Rectal smooth muscle tissue (tissue), 1 donor: Measurements from ENCODE around the gene GPR183.

Source experiments
- H3K27ac ChIP-seq: one replicate; pipeline ENCODE4 v1.7.0; 2013; ENCODE audit warnings: low read depth, low read length, inconsistent platforms
- H3K27me3 ChIP-seq: one replicate; pipeline ENCODE4 v1.7.0; 2013; ENCODE audit warnings: low read length; ENCODE audit not compliant: control insufficient read depth, insufficient read depth
- H3K36me3 ChIP-seq: one replicate; pipeline ENCODE4 v1.7.0; 2013; ENCODE audit warnings: low read length; ENCODE audit not compliant: control insufficient read depth, insufficient read depth
- H3K4me1 ChIP-seq: one replicate; pipeline ENCODE4 v1.7.0; 2013; ENCODE audit warnings: low read length; ENCODE audit not compliant: control insufficient read depth, insufficient read depth
- H3K4me3 ChIP-seq: one replicate; pipeline ENCODE4 v1.7.0; 2013; ENCODE audit warnings: low read length
- H3K9ac ChIP-seq: one replicate; pipeline ENCODE4 v1.7.0; 2013; ENCODE audit warnings: low read length

GPR183 gene

GRCh38 chr13:99334221-99334620 lies 27.0 kb upstream of the GPR183 start:
- H3K36me3 ChIP-seq = peaks cover 3% of the 10 kb centered on the region
- no peaks in the 10 kb centered on the region for H3K27me3 ChIP-seq
- no peak overlapping the region for H3K27ac ChIP-seq
- H3K9ac ChIP-seq = no peak overlapping the region
- H3K4me1 ChIP-seq = no peaks in the 10 kb centered on the region
- no peak overlapping the region for H3K4me3 ChIP-seq

DNA sequence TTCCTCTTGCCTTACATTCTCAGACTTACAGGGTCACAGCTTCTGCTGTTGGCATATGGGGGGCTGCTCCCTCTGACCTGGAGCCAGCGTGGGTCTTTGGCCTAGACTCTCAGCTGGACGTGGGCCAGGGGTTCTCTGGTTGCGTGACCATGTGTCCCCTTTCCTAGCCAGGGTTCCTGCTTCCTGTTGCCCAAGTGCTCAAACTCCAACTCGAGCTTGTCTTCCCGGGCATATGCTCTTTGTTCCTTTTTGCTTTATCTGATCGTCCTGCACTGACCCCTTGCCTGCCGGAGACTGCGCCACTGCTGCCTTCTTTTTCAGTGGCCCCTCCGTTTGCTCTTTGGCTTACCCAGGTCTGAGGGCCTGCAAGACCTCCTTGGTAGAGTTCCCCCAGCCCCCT lies 25.3 kb upstream of the GPR183 start:
- H3K27me3 ChIP-seq = no peaks in the 10 kb centered on the region
- H3K36me3 ChIP-seq = peaks cover 3% of the 10 kb centered on the region
- no peak overlapping the region for H3K27ac ChIP-seq
- no peaks in the 10 kb centered on the region for H3K4me1 ChIP-seq
- no peak overlapping the region for H3K9ac ChIP-seq
- H3K4me3 ChIP-seq = no peak overlapping the region

DNA sequence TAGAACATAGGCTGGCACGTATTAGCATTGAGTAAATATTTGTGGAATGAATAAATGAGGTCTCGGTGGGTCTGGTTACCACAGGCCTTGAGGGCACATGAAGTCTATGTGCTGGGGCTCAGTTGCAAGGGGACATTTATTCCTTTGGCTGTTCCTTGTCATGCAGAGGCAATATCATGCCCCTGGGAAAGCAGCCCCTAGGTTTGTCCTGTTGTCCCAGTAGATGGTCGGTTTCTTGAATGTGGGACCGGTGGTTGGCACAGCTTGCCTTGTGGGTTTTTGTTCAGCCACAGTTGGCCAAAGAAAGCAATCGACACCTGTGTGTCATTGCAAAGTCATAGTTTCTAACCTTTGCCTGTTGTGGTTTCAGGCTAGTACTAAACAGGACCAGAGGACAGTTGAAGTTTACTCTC lies 24.7 kb upstream of the GPR183 start:
- no peak overlapping the region for H3K9ac ChIP-seq
- H3K27me3 ChIP-seq = no peaks in the 10 kb centered on the region
- no peak overlapping the region for H3K27ac ChIP-seq
- no peak overlapping the region for H3K4me3 ChIP-seq
- no peaks in the 10 kb centered on the region for H3K4me1 ChIP-seq
- peaks cover 3% of the 10 kb centered on the region for H3K36me3 ChIP-seq

GRCh38 chr13:99330942-99331341 lies 23.7 kb upstream of the GPR183 start:
- Histone ChIP-seq H3K27ac (no peak overlapping the region), H3K4me1 (no peaks in the 10 kb centered on the region), H3K9ac (no peak overlapping the region), H3K4me3 (no peak overlapping the region), H3K36me3 (peaks cover 3% of the 10 kb centered on the region), H3K27me3 (no peaks in the 10 kb centered on the region)

- Histone ChIP-seq H3K4me1 (no peaks in the 10 kb centered on the region), H3K36me3 (peaks cover 3% of the 10 kb centered on the region), H3K27ac (no peak overlapping the region), H3K27me3 (no peaks in the 10 kb centered on the region), H3K4me3 (no peak overlapping the region), H3K9ac (no peak overlapping the region)
Observed at GRCh38 chr13:99329477-99329876, 22.3 kb upstream of the GPR183 start.

- Histone ChIP-seq H3K4me3 (no peak overlapping the region), H3K27me3 (no peaks in the 10 kb centered on the region), H3K9ac (no peak overlapping the region), H3K27ac (no peak overlapping the region), H3K36me3 (peaks cover 3% of the 10 kb centered on the region), H3K4me1 (no peaks in the 10 kb centered on the region)
Observed at GRCh38 chr13:99327761-99328160, 20.6 kb upstream of the GPR183 start.

DNA sequence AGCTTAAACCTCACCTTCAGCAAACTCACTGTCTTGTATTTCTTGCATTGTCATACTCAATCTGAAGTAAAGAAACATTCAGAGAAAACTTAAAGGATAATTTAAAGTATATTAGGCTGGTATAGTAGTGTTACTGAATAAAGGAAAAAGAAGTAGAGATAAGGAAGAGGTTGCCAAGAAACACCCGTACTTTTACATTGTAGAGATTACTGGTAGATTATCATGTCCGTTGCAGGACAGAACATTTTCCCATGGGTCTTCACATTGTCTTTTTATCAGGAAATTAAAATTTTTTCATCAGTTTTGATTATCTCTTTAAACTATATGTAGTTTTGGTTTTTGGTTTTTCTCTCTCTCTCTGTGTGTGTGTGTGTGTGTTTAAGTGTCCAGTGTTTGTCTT lies 19.9 kb upstream of the GPR183 start:
- Histone ChIP-seq H3K4me1 (no peaks in the 10 kb centered on the region), H3K9ac (no peak overlapping the region), H3K27me3 (no peaks in the 10 kb centered on the region), H3K36me3 (no peaks in the 10 kb centered on the region), H3K27ac (no peak overlapping the region), H3K4me3 (no peak overlapping the region)

DNA sequence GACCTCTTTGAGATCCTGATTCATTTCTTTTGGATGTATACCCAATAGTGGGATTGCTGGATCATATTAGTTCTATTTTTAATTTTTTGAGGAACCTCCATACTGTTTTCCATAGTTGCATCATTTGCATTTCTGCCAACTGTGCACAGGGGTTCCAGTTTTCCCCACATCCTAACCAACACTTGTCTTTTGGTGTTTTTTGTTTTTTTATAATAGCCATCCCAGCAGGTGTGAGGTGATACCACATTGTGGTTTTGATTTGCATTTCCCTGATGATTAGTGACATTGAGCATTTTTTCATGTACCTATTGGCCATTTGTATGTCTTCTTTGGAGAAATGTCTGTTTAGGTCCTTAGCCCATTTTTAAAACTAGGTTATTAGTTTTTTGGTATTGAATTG lies 18.8 kb upstream of the GPR183 start:
- no peaks in the 10 kb centered on the region for H3K4me1 ChIP-seq

DNA sequence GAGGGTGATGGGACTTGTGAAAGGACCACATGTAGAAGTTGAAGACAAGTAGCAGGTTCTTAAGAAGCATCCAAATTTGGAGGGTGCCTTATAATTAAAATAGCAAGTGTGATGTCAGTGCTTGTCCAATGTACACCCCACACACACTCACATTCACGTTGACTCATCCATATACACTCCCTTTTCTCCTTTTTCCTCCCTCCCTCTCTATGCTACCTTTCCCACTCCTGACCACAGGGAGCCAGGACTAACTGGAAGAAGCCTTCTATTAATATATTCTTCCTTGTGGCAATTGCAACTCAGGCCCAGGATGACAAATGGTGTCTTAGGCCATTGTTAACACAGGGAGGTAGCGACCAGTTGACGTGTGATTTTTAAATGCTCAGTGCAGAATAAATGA lies 16.3 kb upstream of the GPR183 start:
- H3K27ac ChIP-seq = no peak overlapping the region
- H3K27me3 ChIP-seq = no peaks in the 10 kb centered on the region
- no peaks in the 10 kb centered on the region for H3K36me3 ChIP-seq
- H3K4me1 ChIP-seq = no peaks in the 10 kb centered on the region
- H3K4me3 ChIP-seq = no peak overlapping the region
- no peak overlapping the region for H3K9ac ChIP-seq

More for the DNA sequence above, 18.8 kb upstream of the GPR183 start:
- Histone ChIP-seq H3K4me3 (no peak overlapping the region), H3K9ac (no peak overlapping the region), H3K27ac (no peak overlapping the region), H3K36me3 (no peaks in the 10 kb centered on the region), H3K27me3 (no peaks in the 10 kb centered on the region)

DNA sequence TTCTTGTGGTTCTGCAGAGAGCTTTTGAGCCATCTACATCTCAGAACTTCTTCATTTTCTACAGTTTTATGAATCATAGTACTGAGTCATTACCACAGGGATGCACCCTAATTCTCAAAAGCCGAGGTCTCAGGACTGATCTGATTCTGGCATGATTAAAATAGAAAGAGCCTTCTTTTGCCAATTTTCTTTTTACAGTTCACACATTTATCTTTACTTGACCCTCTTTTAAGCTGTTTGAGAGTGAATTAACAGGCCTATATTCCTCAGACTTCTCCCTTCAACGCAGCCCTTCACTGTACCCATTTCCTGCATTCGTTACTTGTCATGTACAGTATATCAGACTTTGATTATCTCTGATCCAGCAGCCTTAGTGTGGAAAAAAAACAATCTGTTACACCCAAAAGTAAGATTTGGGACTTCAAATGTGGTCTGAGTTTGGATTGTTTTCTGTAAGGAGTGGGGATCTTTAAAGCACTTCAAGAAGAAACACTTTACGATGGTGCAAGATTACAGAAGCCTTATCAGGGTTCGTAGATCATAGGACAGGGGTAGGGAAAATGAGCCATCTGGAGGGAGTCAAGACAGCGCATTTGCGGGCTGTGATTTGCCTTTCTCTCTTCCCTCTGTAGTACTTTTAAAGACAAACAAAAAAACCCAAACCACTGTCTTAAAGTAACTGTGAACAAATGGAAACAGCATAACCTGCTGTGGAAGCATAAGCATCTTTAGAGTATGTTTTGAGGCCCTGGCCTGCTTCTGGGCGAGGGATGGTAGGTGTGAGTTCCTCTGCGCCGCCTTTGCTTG lies 15.3 kb upstream of the GPR183 start:
- Histone ChIP-seq H3K4me3 (no peak overlapping the region), H3K9ac (no peak overlapping the region), H3K27me3 (no peaks in the 10 kb centered on the region), H3K27ac (peak overlapping the region; percentile 40), H3K36me3 (no peaks in the 10 kb centered on the region), H3K4me1 (no peaks in the 10 kb centered on the region)

GRCh38 chr13:99321709-99322108 lies 14.5 kb upstream of the GPR183 start:
- H3K4me1 ChIP-seq = no peaks in the 10 kb centered on the region
- H3K9ac ChIP-seq = no peak overlapping the region
- no peak overlapping the region for H3K27ac ChIP-seq
- H3K27me3 ChIP-seq = no peaks in the 10 kb centered on the region
- H3K4me3 ChIP-seq = no peak overlapping the region
- H3K36me3 ChIP-seq = no peaks in the 10 kb centered on the region

DNA sequence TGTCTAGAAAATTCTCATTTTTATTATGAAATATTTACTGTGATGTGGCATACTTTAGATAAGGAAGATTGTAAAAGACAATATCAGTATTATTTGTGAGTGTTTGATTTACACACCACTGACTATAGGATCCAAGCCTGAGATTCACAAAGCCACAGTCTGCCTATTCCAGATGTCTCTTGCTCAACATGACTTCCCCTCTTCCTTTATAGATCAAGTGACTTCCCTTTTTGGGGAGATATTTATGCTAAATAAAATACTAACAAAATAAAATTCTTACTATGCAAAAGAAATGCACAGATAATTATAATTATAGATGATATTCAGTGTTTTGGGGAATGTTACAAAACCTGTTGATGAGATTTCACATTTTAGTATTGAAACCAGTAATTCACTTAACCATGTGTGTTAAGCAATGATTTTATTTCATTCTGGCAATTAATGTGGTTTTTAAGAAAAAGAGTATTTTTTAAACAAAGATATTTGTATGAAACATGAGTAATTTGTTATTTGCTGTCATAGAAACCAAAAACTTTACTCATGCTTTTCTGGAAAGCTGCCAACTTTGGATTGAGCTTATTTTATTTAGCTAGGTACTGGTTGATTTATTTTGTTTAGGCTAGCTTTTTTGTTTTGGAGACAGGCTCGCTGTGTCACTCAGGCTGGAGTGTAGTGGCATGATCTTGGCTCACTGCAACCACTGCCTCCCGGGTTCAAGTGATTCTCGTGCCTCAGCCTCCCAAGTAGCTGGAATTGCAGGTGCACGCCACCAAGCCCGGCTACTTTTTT lies 13.7 kb upstream of the GPR183 start:
- no peaks in the 10 kb centered on the region for H3K27me3 ChIP-seq
- H3K9ac ChIP-seq = no peak overlapping the region
- H3K36me3 ChIP-seq = no peaks in the 10 kb centered on the region
- H3K27ac ChIP-seq = no peak overlapping the region
- no peak overlapping the region for H3K4me3 ChIP-seq
- H3K4me1 ChIP-seq = no peaks in the 10 kb centered on the region
